CD4-positive, alpha-beta T cell treated with Interleukin-17A for 4 hours (primary cell): ENCODE data around the gene ADAD1.
"Not testable (repeated sequence)": the region's sequence is repeated elsewhere in the genome, so short reads cannot be mapped to it uniquely, and the experiment has no call there.

Experiments used
- DNase-seq: peaks from one replicate; pipeline ENCODE4 v3.0.0-alpha.2; 2020; ENCODE audit warnings: mixed read lengths

The ADAD1 gene

DNA sequence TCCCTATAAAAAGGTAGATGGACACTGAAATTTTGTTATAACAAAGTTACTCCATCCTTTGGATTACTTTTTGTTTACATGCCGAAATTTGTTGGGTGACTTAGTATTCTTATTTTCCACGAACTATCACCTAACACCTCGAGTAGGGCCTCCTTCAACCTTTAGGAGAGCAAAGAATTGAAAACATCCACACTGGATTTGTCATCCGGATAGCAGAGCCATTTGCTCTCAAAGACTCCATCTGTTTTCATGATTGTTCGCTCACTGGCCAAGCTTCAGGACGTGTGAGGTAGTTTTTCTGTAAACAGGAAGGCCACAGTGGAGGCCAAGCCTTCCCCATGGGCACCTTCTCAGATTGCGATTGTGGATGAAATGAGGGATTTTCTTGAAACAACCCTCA lies at the start of gene ADAD1:
ADAD1 (plus strand) TSS at position 301 of the 400 bp plus-strand sequence. CDS start 1,059 bp downstream, outside the sequence.
- DNase-seq, result no peak

DNA sequence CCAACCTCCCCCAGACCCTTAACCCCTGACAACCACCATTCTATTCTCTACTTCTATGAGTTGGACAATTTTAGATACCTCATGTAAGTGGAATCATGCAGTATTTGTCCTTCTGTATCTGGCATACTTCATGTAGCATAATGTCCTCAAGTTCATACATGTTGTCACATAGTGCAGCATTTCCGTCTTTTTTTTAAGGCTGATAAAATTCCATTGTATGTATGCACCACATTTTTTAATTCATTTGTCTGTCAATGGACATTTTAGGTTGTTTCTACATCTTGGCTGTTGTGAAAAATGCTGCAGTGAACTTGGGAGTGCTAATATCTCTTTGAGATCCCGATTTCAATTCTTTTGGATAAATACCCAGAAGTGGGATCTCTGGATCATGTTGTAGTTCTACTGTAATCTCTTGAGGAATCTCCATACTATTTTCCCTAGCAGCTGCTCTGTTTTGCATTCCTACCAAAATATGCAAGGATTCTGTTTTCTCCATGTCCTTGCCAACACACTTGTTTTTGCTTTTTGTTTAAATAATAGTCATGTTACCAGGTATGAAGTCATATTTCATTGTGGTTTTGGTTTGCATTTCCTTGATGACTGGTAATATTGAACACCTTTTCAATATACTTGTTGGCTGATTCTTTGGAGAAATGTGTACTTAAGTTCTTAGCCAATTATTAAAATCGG lies 48.8 kb upstream of the ADAD1 start:
- DNase-seq, result no peak

GRCh38 chr4:122331195-122331594 lies 47.6 kb upstream of the ADAD1 start:
- DNase-seq, result no peak

DNA sequence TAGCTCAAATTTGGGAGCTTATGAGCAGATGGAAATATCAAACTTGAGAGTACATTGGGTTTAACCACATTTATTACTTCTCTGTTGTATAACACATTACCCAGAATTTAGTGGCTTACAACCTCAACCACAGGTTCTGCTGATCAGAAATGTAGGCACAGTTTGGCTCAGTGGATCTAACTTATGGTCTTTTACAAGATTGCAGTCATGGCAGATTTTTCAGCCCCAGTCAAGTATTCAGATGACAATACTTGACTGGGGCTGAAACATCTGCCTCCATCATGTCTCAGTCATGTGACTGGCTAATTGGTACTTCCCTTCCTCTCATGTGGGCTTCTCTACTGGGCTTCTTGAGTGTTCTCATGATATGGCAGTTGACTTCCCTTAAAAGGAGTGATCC lies 44.0 kb upstream of the ADAD1 start:
- no peak for DNase-seq

- no peak for DNase-seq
These were observed 36.9 kb upstream of the ADAD1 start for GRCh38 chr4:122341886-122342285.

DNA sequence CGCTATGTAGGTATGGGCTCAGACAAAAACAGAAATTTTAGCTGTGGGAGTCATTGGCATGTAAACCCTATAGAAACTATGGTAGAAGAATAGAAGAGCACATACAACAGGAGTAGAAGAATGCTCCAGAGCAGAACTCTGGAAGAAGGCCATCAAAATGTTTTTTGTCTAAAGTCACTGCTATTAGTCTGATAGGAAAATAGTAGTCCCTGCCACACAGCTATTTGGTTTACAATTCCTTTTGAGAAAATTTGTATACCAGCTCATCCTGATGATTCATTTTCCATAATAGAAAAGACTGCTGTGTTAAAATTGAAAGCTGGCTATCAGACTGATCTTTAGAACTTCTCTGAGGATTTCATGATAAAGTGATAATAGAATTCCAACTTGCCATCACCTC lies 32.8 kb upstream of the ADAD1 start:
- DNase-seq, result no peak

DNA sequence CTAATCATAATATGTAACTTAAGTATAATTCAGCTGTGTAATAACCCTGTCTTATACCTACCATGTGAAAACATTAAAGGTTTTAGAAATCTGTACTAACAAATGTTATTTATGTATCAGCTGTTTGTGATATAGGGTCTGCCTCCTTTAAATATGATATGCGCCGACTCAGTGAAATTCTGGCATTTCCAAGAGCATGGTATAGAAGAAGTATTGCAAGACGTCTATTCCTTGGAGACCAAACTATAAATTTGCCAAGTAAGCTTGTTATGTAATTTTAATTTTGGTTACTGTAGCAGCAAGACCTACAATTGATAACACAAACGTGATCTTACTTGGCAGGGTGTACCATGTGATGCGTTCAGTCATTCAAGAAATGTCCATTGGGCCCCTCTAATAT lies 32.3 kb upstream of the ADAD1 start:
- DNase-seq, result no peak

- DNase-seq, result no peak
These were observed 22.4 kb upstream of the ADAD1 start for GRCh38 chr4:122356317-122356808.

GRCh38 chr4:122360754-122361153 lies 18.1 kb upstream of the ADAD1 start:
- no peak for DNase-seq

DNA sequence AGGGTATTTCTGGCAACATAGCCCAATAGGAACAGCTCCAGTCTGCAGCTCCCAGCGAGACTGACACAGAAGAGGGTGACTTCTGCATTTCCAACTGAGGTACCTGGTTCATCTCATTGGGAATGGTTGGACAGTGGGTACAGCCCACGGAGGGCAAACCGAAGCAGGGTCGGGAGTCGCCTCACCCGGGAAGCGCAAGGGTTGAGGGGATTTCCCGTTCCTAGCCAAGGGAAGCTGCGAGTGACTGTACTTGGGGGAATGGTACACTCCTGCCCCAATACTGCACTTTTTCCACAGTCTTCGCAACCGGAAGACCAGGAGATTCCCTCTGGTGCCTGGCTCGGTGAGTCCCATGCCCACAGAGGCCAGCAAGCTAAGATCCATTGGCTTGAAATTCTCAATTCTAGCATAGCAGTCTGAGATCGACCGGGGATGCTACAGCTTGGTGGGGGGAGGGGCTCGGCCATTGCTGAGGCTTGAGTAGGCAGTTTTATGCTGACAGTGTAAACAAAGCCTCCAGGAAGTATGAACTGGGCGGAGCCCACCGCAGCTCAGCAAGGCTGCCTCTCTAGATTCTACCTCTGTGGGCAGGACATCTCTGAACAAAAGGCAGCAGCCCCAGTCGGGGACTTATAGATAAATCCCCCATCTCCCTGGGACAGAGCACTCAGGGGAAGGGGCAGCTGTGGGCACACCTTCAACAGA lies 14.0 kb upstream of the ADAD1 start:
- peak; percentile 24 for DNase-seq

DNA sequence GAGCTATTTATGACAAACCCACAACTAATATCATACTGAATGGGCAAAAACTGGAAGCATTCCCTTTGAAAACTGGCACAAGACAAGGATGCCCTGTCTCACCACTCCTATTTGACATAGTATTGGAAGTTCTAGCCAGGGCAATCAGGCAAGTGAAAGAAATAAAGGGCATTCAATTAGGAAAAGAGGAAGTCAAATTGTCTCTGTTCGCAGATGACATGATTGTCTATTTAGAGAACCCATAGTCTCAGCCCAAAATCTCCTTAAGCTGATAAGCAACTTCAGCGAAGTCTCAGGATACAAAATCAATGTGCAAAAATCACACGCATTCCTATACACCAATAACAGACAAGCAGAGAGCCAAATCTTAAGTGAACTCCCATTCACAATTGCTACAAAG lies 10.0 kb upstream of the ADAD1 start:
- not testable (repeated sequence) for DNase-seq

DNA sequence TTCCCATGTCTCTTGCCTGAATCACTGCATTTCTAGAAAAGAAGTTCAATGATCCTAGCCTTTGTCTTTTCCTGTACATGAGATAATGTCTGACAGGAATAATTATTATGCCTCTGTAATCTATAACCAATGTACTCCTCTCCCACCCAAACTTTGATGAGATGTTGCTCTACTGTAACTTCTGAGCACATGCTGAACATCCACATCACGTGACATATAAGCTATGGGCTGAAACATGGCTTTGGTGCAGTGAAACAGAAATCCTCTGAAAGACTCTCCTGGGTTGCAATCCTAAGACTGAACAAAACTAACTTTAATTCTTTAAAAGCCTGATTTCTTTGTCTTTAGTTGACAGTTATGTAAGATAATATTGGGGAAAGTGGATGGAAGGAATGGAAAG lies 1.5 kb upstream of the ADAD1 start:
- DNase-seq, result no peak

- no peak for DNase-seq
These were observed 428 bp downstream of the ADAD1 start for GRCh38 chr4:122379239-122379638.

GRCh38 chr4:122383341-122383740 lies 4.5 kb downstream of the ADAD1 start:
- no peak for DNase-seq

GRCh38 chr4:122384245-122384644 lies 5.4 kb downstream of the ADAD1 start:
- DNase-seq, result no peak

DNA sequence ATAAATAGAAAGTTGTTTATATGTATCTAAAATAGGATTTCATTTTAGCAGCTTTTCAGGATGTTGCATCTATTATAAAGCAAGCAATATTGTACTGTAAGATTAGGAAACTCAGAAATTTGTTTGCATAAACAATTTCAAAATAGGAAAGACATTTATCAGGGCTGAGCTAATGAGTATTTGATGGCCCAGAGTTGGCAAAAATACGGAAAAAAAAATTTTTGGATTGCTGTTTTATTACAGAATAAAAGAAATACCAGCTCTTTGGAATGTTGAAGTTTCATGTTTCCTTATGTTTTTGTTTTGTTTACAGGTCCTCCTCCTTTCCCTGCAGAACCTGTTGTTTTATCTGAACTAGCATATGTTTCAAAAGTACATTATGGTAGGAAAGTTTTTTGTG lies 14.5 kb downstream of the ADAD1 start:
- no peak for DNase-seq

DNA sequence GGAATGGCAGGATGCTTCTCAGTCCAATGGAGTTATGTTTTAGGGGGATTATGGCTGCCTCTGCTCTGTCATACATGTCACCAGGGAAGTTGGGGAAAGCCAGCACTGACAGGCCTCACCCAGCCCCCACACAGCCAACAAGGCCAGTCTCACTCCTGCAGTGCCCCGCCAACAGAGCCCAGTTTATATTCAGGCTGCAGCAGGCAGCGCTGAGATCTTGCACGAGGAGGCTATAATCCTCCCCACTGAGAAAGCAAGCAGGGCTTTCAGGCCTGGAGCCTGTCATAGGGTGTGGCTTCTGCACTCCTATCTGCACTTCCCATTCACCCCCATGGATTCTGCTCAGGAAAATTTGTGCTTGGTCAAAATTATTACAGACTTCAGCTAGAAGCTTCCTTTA lies 25.1 kb downstream of the ADAD1 start:
- no peak for DNase-seq

GRCh38 chr4:122412547-122412946 lies 33.7 kb downstream of the ADAD1 start:
- DNase-seq, result no peak

- no peak for DNase-seq
These were observed 44.4 kb downstream of the ADAD1 start for GRCh38 chr4:122423246-122423645.

- DNase-seq, result no peak
These were observed 52.5 kb downstream of the ADAD1 start for GRCh38 chr4:122431351-122431750.

- DNase-seq, result no peak
These were observed 55.5 kb downstream of the ADAD1 start for GRCh38 chr4:122434285-122434684.

DNA sequence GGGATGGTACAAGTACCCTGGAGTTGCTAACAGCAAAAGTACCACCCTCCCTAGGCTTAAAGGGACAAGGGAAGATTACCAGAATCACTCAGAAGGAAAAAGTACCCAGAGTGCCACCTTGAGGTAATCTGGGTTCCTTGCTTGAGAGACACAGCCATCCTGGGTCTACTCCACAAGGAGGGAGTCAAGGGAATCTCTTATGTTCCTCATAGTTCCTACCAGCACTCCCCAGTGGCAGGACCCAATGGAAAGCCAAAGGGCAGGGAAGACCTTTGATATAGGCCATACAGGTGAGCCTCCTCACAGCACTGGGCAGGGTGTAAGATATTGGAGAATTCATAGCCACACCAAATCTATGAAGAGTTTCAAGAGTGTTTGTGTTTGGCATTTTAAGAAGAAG lies 72.0 kb downstream of the ADAD1 start:
- peak; percentile 5 for DNase-seq

- DNase-seq, result no peak
These were observed 74.7 kb downstream of the ADAD1 start for GRCh38 chr4:122453384-122453995.
